ACC112 (cell line): Measurements from ENCODE around the gene KCNH6.

Experiments used
- H2AFZ ChIP-seq: fragments of 200-600 bp; sonication (generic); one replicate; pipeline ENCODE4 v1.6.0; 2017; ENCODE audit warnings: antibody characterized with exemption, low read length; ENCODE audit not compliant: unreplicated experiment
- H3K27ac ChIP-seq: fragments of 200-600 bp; sonication (generic); 2 replicates; pipeline ENCODE4 v1.5.1; 2014; ENCODE audit warnings: low read depth, mild to moderate bottlenecking, antibody characterized with exemption, low read length, moderate library complexity
- H3K27me3 ChIP-seq: fragments of 200-600 bp; sonication (generic); 2 replicates; pipeline ENCODE4 v1.6.1; 2014; ENCODE audit warnings: mild to moderate bottlenecking, antibody characterized with exemption, low read length, moderate library complexity, mixed read lengths; ENCODE audit not compliant: insufficient read depth
- H3K36me3 ChIP-seq: fragments of 200-600 bp; sonication (generic); 2 replicates; pipeline ENCODE4 v1.6.1; 2016; ENCODE audit warnings: mild to moderate bottlenecking, antibody characterized with exemption, low read length, moderate library complexity, mixed read lengths; ENCODE audit not compliant: insufficient read depth
- H3K4me1 ChIP-seq: fragments of 200-600 bp; sonication (generic); one replicate; pipeline ENCODE4 v1.6.1; 2016; ENCODE audit warnings: low read length, mixed read lengths; ENCODE audit not compliant: insufficient read depth, unreplicated experiment, control insufficient read depth
- H3K4me3 ChIP-seq: fragments of 200-600 bp; sonication (generic); 2 replicates; pipeline ENCODE4 v1.5.1; 2014; ENCODE audit warnings: mild to moderate bottlenecking, low read depth, low read length
- H3K79me2 ChIP-seq: fragments of 200-600 bp; sonication (generic); one replicate; pipeline ENCODE4 v1.6.0; 2016; ENCODE audit warnings: low read length; ENCODE audit not compliant: control insufficient read depth, unreplicated experiment, insufficient read depth

KCNH6 gene

GRCh38 chr17:63489291-63489690 lies 33.9 kb upstream of the KCNH6 start:
- Histone ChIP-seq H3K36me3 (no peaks in the 10 kb centered on the region), H3K79me2 (no peaks in the 10 kb centered on the region), H3K27ac (no peak overlapping the region), H3K27me3 (no peaks in the 10 kb centered on the region), H3K4me3 (no peak overlapping the region), H3K4me1 (no peaks in the 10 kb centered on the region), H2AFZ (no peak overlapping the region)

- Histone ChIP-seq H3K27ac (no peak overlapping the region), H2AFZ (no peak overlapping the region), H3K79me2 (no peaks in the 10 kb centered on the region), H3K36me3 (no peaks in the 10 kb centered on the region), H3K27me3 (no peaks in the 10 kb centered on the region), H3K4me3 (no peak overlapping the region), H3K4me1 (no peaks in the 10 kb centered on the region)
Observed at GRCh38 chr17:63490329-63490728, 32.8 kb upstream of the KCNH6 start.

DNA sequence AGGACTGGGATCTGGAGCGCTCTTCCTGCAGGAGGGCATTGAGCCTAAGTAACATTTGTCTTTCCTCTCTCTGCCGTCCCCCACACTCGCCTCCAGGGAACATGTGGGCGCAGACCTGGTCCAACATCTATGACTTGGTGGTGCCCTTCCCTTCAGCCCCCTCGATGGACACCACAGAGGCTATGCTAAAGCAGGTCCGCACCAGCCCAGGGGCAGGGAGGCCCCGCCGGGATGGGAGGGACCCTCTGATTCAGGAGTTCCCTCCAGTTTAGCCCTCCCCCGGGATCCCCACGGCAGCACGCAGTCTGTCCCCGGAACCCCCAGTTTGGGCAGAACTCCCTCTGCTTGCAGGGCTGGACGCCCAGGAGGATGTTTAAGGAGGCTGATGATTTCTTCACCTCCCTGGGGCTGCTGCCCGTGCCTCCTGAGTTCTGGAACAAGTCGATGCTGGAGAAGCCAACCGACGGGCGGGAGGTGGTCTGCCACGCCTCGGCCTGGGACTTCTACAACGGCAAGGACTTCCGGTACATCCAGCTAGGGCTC lies 32.2 kb upstream of the KCNH6 start:
- Histone ChIP-seq H3K4me1 (no peaks in the 10 kb centered on the region), H3K79me2 (no peaks in the 10 kb centered on the region), H3K27me3 (no peaks in the 10 kb centered on the region), H3K27ac (no peak overlapping the region), H3K36me3 (no peaks in the 10 kb centered on the region), H3K4me3 (no peak overlapping the region), H2AFZ (no peak overlapping the region)

DNA sequence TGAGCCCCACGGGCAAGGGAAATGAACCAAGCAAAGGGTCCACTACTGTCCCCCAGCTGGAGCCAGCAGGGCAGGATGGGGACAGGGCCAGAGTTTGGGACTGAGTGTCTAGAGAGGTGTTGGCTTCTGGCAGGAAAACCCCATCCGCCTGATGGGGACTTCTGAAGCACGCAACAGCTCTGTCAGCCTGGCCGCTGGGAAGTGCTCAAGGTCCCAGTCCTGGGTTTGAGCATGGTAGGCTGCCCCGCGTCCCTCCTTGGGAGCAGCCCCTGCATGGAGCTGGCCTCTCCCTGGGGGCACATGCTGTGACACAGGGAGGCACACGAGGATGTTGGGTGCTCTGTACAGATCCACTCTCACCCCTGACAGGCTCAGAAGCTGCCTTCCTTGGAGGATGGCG lies 31.7 kb upstream of the KCNH6 start:
- H3K27me3 ChIP-seq = no peaks in the 10 kb centered on the region
- no peak overlapping the region for H3K27ac ChIP-seq
- no peak overlapping the region for H2AFZ ChIP-seq
- no peak overlapping the region for H3K4me3 ChIP-seq
- H3K79me2 ChIP-seq = no peaks in the 10 kb centered on the region
- no peaks in the 10 kb centered on the region for H3K36me3 ChIP-seq
- H3K4me1 ChIP-seq = no peaks in the 10 kb centered on the region

DNA sequence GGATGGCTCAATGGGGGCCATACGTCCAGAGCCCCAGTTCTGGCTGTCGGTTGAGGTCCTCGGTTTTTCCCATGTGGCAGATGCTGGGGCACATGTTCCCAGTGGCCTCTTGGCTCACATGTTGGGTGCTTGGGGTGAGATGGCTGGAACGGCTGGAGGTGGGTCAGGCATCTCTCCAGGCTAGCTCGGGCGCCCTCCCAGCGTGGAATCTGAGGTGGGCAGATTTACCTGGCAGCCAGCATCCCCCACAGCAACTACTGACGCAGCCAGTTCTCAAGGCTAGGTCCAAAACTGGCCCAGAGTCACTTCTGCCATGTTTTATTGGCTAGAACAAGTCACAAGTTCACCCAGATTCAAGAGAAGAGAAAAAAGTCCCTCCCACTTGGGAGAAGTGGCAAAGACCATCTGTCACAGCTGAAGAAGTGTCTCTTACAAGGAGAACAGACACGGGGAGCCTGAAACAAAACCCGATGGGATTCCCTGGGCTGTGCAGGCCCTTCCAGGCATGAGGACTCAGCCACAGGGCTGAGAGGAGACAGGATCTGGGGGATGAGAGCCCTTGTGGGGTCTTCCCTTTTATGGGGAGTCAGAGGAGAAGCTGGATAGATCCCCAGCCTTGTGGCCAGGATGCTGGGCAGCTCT lies 31.1 kb upstream of the KCNH6 start:
- H3K27ac ChIP-seq = no peak overlapping the region
- no peaks in the 10 kb centered on the region for H3K4me1 ChIP-seq
- no peaks in the 10 kb centered on the region for H3K79me2 ChIP-seq
- no peak overlapping the region for H2AFZ ChIP-seq
- no peaks in the 10 kb centered on the region for H3K36me3 ChIP-seq
- no peaks in the 10 kb centered on the region for H3K27me3 ChIP-seq
- H3K4me3 ChIP-seq = no peak overlapping the region

GRCh38 chr17:63492940-63493339 lies 30.2 kb upstream of the KCNH6 start:
- Histone ChIP-seq H3K36me3 (no peaks in the 10 kb centered on the region), H3K79me2 (no peaks in the 10 kb centered on the region), H2AFZ (no peak overlapping the region), H3K27ac (no peak overlapping the region), H3K4me1 (no peaks in the 10 kb centered on the region), H3K27me3 (no peaks in the 10 kb centered on the region), H3K4me3 (no peak overlapping the region)

- no peaks in the 10 kb centered on the region for H3K36me3 ChIP-seq
- H3K27me3 ChIP-seq = no peaks in the 10 kb centered on the region
- no peak overlapping the region for H3K4me3 ChIP-seq
- H3K27ac ChIP-seq = no peak overlapping the region
- H3K4me1 ChIP-seq = no peaks in the 10 kb centered on the region
- H3K79me2 ChIP-seq = no peaks in the 10 kb centered on the region
- H2AFZ ChIP-seq = no peak overlapping the region
Observed at GRCh38 chr17:63493411-63493810, 29.7 kb upstream of the KCNH6 start.

DNA sequence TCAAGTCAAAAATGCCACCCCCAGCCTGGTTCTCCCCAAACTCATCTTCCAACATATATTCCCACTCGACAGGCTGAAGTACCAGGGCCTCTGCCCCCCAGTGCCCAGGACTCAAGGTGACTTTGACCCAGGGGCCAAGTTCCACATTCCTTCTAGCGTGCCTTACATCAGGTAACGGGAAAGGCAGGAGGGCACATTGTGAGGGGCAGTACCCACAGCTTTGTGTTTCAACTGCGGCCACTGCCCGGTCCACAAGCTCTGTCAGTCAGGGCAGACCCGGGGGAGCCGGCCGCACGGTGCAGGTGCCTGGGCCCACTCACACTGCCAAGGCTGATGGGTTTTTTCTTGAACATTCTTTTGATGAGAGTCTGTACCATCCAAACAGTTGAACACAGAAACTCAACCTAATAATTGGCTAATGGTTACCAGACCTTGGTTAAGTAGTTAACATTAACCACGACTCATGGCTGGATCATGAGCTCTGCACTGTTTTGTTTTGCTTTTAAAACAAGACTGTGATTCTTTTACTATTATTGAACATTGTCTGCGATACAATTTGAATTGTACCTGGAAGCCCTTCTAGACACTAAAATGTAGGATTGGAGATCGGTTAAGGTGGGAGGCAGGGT lies 28.7 kb upstream of the KCNH6 start:
- Histone ChIP-seq H3K27me3 (no peaks in the 10 kb centered on the region), H3K36me3 (no peaks in the 10 kb centered on the region), H3K4me1 (no peaks in the 10 kb centered on the region), H3K4me3 (no peak overlapping the region), H3K79me2 (no peaks in the 10 kb centered on the region), H3K27ac (no peak overlapping the region), H2AFZ (no peak overlapping the region)

DNA sequence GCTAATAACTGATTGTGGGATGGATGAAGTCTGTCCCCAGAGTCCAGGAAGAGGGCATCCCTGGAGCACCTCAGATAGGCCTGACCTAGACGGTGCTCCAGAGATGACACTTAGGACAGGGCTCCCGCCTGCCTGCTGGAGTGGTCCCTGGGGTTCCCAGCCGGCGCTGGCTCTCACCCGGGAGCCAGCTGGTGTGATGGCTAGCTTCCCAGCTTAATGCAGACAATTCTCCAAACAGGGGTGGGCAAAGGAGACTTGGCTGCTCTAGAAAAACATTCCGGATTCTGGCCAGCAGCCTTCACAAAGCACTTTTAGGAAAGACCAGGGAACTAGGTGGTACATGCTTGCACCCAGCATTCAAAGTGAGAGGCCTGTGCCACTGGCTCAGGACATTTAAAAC lies 27.7 kb upstream of the KCNH6 start:
- Histone ChIP-seq H3K27ac (no peak overlapping the region), H2AFZ (no peak overlapping the region), H3K36me3 (no peaks in the 10 kb centered on the region), H3K79me2 (no peaks in the 10 kb centered on the region), H3K27me3 (peaks cover 2% of the 10 kb centered on the region; the same call in 1 of the 2 replicates), H3K4me3 (no peak overlapping the region), H3K4me1 (no peaks in the 10 kb centered on the region)

DNA sequence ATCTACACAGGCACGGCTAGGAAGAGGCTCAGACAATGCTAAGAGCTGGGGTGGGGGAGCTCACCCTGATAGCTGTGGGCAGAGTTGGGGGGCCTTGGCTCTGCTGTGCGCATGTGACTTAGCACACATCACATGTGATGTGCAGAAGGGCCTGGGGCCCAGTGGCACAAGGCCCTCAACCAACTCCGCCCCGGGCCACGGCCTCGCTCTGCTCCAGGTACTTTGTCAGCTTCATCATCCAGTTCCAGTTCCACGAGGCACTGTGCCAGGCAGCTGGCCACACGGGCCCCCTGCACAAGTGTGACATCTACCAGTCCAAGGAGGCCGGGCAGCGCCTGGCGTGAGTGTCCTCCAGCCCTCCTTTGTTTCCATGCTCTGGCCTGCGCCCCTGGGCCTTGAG lies 27.0 kb upstream of the KCNH6 start:
- Histone ChIP-seq H3K4me3 (no peak overlapping the region), H3K27me3 (peaks cover 9% of the 10 kb centered on the region; the same call in 1 of the 2 replicates), H3K36me3 (no peaks in the 10 kb centered on the region), H2AFZ (no peak overlapping the region), H3K27ac (no peak overlapping the region), H3K4me1 (no peaks in the 10 kb centered on the region), H3K79me2 (no peaks in the 10 kb centered on the region)
